Sigmoid colon (tissue), 4 donors: ENCODE results near the gene SYT17.

Experiments used
- EP300 ChIP-seq, 4 donors: sonication (generic); formaldehyde crosslinking; IDR thresholded peaks; one replicate each; pipeline ENCODE4 v1.6.1; 2017; ENCODE audit warnings: antibody characterized with exemption in 4 of 4
- TF ChIP-seq, protein P1 (sequence below), 4 experiments: fragments of 450-650 bp in 3 of 4; fragments of 200-600 bp in 1 of 4; IDR thresholded peaks; one replicate each; pipeline ENCODE4 v1.5.1; 2016 to 2019; ENCODE audit warnings: antibody characterized with exemption in 4 of 4, mild to moderate bottlenecking in 3 of 4, moderate library complexity in 2 of 4

DNA sequence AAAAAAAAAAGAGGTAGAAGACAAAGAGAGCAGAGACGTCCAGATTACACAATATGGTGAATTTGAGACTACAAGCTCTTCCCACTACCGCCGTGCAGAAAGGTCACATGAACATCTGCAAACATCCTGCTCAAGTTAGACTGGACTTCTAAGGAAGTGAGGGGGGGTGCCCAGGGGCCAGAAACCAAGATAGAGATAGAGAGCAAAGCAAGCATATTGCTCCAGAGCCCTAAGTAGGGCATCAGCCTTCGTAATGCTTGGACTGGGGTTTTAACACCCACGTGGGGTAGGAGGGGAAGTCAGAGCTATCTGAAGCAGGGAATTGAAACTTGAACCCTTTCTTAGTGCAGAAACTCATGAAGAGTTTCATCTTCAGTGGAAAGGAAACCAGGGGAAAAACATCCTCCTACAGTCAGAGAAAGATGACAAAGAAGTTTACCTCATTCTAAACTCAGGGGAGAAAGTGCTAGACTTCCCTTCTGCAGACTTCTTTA is 126.2 kb downstream of the SYT17 start:
- TF ChIP-seq, protein P1, sequence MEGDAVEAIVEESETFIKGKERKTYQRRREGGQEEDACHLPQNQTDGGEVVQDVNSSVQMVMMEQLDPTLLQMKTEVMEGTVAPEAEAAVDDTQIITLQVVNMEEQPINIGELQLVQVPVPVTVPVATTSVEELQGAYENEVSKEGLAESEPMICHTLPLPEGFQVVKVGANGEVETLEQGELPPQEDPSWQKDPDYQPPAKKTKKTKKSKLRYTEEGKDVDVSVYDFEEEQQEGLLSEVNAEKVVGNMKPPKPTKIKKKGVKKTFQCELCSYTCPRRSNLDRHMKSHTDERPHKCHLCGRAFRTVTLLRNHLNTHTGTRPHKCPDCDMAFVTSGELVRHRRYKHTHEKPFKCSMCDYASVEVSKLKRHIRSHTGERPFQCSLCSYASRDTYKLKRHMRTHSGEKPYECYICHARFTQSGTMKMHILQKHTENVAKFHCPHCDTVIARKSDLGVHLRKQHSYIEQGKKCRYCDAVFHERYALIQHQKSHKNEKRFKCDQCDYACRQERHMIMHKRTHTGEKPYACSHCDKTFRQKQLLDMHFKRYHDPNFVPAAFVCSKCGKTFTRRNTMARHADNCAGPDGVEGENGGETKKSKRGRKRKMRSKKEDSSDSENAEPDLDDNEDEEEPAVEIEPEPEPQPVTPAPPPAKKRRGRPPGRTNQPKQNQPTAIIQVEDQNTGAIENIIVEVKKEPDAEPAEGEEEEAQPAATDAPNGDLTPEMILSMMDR (IDR thresholded peaks at IDR 0.05) = no peak
- TF ChIP-seq EP300 (IDR thresholded peaks at IDR 0.05) = no peak
